ENCODE data around the gene METTL22. TPM values are rescaled to one million over a fixed set of nuclear protein-coding genes. Genes with fewer than 3 reads are reported as not detected.

METTL22 gene, protein sequence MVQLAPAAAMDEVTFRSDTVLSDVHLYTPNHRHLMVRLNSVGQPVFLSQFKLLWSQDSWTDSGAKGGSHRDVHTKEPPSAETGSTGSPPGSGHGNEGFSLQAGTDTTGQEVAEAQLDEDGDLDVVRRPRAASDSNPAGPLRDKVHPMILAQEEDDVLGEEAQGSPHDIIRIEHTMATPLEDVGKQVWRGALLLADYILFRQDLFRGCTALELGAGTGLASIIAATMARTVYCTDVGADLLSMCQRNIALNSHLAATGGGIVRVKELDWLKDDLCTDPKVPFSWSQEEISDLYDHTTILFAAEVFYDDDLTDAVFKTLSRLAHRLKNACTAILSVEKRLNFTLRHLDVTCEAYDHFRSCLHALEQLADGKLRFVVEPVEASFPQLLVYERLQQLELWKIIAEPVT
- total RNA-seq: 9.4 and 26.1 TPM in 2 replicates

GRCh38 chr16:8621572-8622314 is at the start of gene METTL22:
Gene METTL22, plus strand, starts transcription at chr16:8621698. Its CDS starts 3,968 bp downstream, at chr16:8625666.

GRCh38 chr16:8589900-8590688 is 31.4 kb upstream of the METTL22 start, which contains the start of gene TMEM114:
Gene TMEM114, minus strand, starts transcription at chr16:8590511. Its CDS starts 673 bp downstream, at chr16:8589838.

DNA sequence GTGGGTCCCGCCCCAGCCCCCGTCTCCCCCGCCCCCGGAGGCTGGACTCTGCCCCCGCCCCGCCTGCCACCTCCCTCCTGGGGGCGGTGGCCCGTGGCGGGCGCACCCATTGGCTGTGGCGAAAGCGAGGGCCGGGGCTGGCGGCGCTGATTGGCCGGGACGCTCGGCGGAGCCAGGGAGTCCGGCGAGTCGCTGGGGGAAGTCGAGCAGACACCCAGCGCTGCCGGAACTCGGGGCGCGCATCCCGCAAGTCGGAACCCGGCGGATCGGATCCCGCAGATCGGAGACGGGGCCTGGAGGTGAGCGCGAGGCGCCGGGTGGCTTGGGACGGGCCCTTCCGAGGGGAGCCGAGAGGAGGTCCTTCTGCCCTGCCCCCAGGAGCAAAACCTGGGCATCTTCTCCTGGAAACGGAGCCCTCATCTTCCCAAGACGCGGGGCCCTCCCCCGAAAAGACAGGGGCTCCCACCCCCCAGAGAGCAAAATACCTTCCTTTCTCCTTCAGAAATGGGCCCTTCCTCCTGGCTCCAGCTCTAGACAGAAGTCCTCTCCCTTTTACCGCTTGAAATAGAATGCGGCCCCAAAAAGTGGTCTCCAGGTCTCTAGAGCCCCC is 53.0 kb downstream of the METTL22 start, which contains the start of gene ABAT:
Gene ABAT, plus strand, starts transcription at position 205 of the 610 bp plus-strand sequence. CDS start 61,123 bp downstream, outside the sequence.

Other genes starting within 250 kb of the METTL22 start
- not detected in 2 replicates for gene TMEM114, start 31.2 kb upstream of the METTL22 start, total RNA-seq
- 0.81 and 2.7 TPM in 2 replicates for gene ABAT, start 52.9 kb downstream of the METTL22 start, total RNA-seq
- gene TMEM186, start 175.9 kb downstream of the METTL22 start, total RNA-seq: 3.6 and 6.6 TPM in 2 replicates
- gene PMM2, start 176.1 kb downstream of the METTL22 start, total RNA-seq: 12.6 and 29.8 TPM in 2 replicates
- 154 and 155 TPM in 2 replicates for gene CARHSP1, start 247.3 kb downstream of the METTL22 start, total RNA-seq

All from bladder microvascular endothelial cell (primary cell).